Endothelial cell (in vitro differentiated cells): Measurements from ENCODE around the gene KRTAP5-3. TPM values are rescaled to one million over a fixed set of nuclear protein-coding genes. Genes with fewer than 3 reads are reported as not detected.

ENCODE experiments used
- DNase-seq: peaks from one replicate; pipeline ENCODE4 v3.0.0; 2021; ENCODE audit warnings: low spot score
- H3K27ac Mint-ChIP-seq: one replicate; pipeline ENCODE4 v1.8.0; 2021; ENCODE audit warnings: mixed read lengths, inconsistent platforms; ENCODE audit not compliant: unreplicated experiment
- H3K27me3 Mint-ChIP-seq: one replicate; pipeline ENCODE4 v1.8.0; 2021; ENCODE audit warnings: mild to moderate bottlenecking, moderate library complexity, mixed read lengths, inconsistent platforms; ENCODE audit not compliant: unreplicated experiment
- H3K36me3 Mint-ChIP-seq: one replicate; pipeline ENCODE4 v1.8.0; 2021; ENCODE audit warnings: mild to moderate bottlenecking, low read depth, mixed read lengths, inconsistent platforms; ENCODE audit not compliant: unreplicated experiment
- H3K4me1 Mint-ChIP-seq: one replicate; pipeline ENCODE4 v1.8.0; 2021; ENCODE audit warnings: mild to moderate bottlenecking, mixed read lengths, inconsistent platforms; ENCODE audit not compliant: unreplicated experiment
- H3K4me3 Mint-ChIP-seq: one replicate; pipeline ENCODE4 v1.8.0; 2021; ENCODE audit warnings: mild to moderate bottlenecking, mixed read lengths, inconsistent platforms; ENCODE audit not compliant: unreplicated experiment
- H3K9me3 Mint-ChIP-seq: one replicate; pipeline ENCODE4 v1.8.0; 2021; ENCODE audit warnings: mixed read lengths, inconsistent platforms; ENCODE audit not compliant: unreplicated experiment
- CTCF ChIP-seq: fragments of 200-600 bp; sonication (generic); IDR thresholded peaks from one replicate; pipeline ENCODE4 v1.5.0; 2021; ENCODE audit warnings: antibody characterized with exemption; ENCODE audit not compliant: unreplicated experiment
- total RNA-seq: library from RNA; stranded (reverse); fragmentation: NEBNext Ultra II Directional; extraction: Animal tissue kit (Norgen Biotek cat#: 25700); gene quantifications from one replicate; pipeline ENCODE4 v1.2.1, GENCODE V29; 2021; ENCODE audit not compliant: unreplicated experiment

The KRTAP5-3 gene
- total RNA-seq, 1 donor from 2014 or later = not detected

- Mint-ChIP-seq H3K27ac (no peak overlapping the region), H3K27me3 (peaks cover 12% of the 10 kb centered on the region), H3K36me3 (no peaks in the 10 kb centered on the region), H3K4me3 (no peak overlapping the region), H3K9me3 (no peaks in the 10 kb centered on the region), H3K4me1 (no peaks in the 10 kb centered on the region)
- DNase-seq = no peak
- no peak for TF ChIP-seq CTCF
Measured at GRCh38 chr11:1557904-1558774, 50.1 kb downstream of the KRTAP5-3 start.

Other genes starting within 250 kb of the KRTAP5-3 start
- gene BRSK2, start 218.5 kb downstream of the KRTAP5-3 start, total RNA-seq = 4.0 TPM
- 37.5 TPM for gene MOB2, start 121.7 kb downstream of the KRTAP5-3 start, total RNA-seq
- 2.2 TPM for gene DUSP8, start 36.2 kb downstream of the KRTAP5-3 start, total RNA-seq
- gene KRTAP5-1, start 23.2 kb downstream of the KRTAP5-3 start, total RNA-seq = not detected
- not detected for gene KRTAP5-2, start 10.2 kb downstream of the KRTAP5-3 start, total RNA-seq
- not detected for gene KRTAP5-4, start 13.7 kb upstream of the KRTAP5-3 start, total RNA-seq
- not detected for gene KRTAP5-5, start 21.3 kb upstream of the KRTAP5-3 start, total RNA-seq
- not detected for gene KRTAP5-6, start 88.7 kb upstream of the KRTAP5-3 start, total RNA-seq
- 0.64 TPM for gene IFITM10, start 142.1 kb upstream of the KRTAP5-3 start, total RNA-seq
- 224 TPM for gene CTSD, start 155.5 kb upstream of the KRTAP5-3 start, total RNA-seq
- gene SYT8, start 226.5 kb upstream of the KRTAP5-3 start, total RNA-seq = not detected
- gene TNNI2, start 230.5 kb upstream of the KRTAP5-3 start, total RNA-seq = not detected
- not detected for gene LSP1, start 244.6 kb upstream of the KRTAP5-3 start, total RNA-seq